ENCODE data around the gene GGA3.

DNA sequence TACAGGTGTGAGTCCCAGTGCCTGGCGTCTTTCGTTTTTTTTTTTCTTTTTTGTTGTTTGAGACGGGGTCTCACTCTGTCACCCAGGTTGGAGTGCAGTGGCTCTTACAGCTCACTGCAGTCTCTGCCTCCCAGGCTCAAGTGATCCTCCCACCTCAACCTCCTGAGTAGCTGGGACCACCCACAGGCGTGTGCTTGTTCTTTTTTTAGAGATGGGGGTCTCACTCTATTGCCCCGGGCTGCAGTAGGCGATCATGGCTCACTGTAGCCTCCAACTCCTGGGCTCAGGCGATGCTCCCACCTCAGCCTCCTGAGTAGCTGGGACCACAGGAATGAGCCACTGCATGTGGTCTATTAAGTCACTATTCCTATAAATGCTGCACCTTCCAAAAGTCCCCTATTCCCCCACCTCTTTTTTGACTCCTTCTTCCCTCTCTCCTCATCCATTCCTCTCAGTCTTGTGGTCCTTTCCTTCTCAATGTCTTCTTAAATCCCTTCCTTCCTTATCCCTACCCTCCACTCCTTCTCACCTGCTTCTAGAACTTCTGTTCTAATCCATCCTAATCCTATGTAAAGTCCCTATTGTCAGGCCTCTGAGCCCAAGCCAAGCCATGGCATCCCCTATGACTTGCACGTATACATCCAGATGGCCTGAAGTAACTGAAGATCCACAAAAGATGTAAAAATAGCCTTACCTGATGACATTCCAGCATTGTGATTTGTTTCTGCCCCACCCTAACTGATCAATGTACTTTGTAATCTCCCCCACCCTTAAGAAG lies 9.2 kb downstream of the GGA3 start:
- TF ChIP-seq, protein P1, sequence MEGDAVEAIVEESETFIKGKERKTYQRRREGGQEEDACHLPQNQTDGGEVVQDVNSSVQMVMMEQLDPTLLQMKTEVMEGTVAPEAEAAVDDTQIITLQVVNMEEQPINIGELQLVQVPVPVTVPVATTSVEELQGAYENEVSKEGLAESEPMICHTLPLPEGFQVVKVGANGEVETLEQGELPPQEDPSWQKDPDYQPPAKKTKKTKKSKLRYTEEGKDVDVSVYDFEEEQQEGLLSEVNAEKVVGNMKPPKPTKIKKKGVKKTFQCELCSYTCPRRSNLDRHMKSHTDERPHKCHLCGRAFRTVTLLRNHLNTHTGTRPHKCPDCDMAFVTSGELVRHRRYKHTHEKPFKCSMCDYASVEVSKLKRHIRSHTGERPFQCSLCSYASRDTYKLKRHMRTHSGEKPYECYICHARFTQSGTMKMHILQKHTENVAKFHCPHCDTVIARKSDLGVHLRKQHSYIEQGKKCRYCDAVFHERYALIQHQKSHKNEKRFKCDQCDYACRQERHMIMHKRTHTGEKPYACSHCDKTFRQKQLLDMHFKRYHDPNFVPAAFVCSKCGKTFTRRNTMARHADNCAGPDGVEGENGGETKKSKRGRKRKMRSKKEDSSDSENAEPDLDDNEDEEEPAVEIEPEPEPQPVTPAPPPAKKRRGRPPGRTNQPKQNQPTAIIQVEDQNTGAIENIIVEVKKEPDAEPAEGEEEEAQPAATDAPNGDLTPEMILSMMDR (IDR thresholded peaks at IDR 0.05): no peak
- TF ChIP-seq POLR2A (IDR thresholded peaks at IDR 0.05): no peak
